ENCODE results near the gene WDR7.

WDR7 gene

DNA sequence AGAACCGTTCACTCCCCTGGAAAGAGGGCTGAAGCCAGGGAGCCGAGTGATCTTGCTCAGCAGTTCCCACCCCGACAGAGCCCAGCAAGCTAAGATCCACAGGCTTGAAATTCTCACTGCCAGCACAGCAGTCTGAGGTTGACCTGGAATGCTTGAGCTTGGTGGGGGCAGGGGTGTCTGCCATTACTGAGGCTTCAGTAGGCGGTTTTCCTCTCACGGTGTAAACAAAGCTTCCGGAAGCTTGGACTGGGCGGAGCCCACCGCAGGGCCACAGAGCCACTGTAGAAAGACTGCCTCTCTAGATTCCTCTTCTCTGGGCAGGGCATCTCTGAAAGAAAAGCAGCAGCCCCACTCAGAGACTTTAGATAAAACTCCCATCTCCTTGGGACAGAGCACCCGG, 180.8 kb downstream of the WDR7 start:
- no peak overlapping the region for H3K4me3 ChIP-seq (ENCODE audit: low read depth, low read length)
- TF ChIP-seq, protein P1, sequence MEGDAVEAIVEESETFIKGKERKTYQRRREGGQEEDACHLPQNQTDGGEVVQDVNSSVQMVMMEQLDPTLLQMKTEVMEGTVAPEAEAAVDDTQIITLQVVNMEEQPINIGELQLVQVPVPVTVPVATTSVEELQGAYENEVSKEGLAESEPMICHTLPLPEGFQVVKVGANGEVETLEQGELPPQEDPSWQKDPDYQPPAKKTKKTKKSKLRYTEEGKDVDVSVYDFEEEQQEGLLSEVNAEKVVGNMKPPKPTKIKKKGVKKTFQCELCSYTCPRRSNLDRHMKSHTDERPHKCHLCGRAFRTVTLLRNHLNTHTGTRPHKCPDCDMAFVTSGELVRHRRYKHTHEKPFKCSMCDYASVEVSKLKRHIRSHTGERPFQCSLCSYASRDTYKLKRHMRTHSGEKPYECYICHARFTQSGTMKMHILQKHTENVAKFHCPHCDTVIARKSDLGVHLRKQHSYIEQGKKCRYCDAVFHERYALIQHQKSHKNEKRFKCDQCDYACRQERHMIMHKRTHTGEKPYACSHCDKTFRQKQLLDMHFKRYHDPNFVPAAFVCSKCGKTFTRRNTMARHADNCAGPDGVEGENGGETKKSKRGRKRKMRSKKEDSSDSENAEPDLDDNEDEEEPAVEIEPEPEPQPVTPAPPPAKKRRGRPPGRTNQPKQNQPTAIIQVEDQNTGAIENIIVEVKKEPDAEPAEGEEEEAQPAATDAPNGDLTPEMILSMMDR (conservative IDR thresholded peaks at IDR 0.05; ENCODE audit: low read depth, low read length): no peak
- DNase-seq (ENCODE audit: low read depth): peak; percentile 91

GRCh38 chr18:56835331-56835730, 184.2 kb downstream of the WDR7 start:
- peak; percentile 50 for DNase-seq (ENCODE audit: low read depth)
- TF ChIP-seq, protein P1 (conservative IDR thresholded peaks at IDR 0.05; ENCODE audit: low read depth, low read length): no peak
- no peak overlapping the region for H3K4me3 ChIP-seq (ENCODE audit: low read depth, low read length)

DNA sequence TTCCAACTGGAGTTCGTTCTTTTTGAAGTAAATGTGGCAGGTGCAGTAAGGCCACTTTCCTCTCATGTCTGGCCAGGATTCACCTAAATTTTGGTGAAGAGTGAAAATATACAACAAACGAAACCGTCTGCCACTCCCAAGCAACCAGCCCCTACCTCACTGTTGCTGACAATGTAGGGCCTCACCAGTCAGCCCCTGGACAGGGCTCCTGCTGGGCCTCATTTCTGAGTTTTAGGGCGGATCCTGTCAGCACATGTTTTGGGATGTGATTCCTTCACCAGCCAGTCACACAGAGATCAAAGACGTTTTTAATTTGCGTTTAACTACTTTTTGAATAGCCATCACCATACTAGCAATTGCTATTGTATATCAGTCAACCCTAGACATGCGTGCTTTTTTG, 185.0 kb downstream of the WDR7 start:
- no peak overlapping the region for H3K4me3 ChIP-seq (ENCODE audit: low read depth, low read length)
- TF ChIP-seq, protein P1 (conservative IDR thresholded peaks at IDR 0.05; ENCODE audit: low read depth, low read length): no peak
- DNase-seq (ENCODE audit: low read depth): no peak

- H3K4me3 ChIP-seq (ENCODE audit: low read depth, low read length): no peak overlapping the region
- TF ChIP-seq, protein P1 (conservative IDR thresholded peaks at IDR 0.05; ENCODE audit: low read depth, low read length): no peak
- DNase-seq (ENCODE audit: low read depth): no peak
Measured at GRCh38 chr18:56841836-56842235, 190.7 kb downstream of the WDR7 start.

- H3K4me3 ChIP-seq (ENCODE audit: low read depth, low read length): no peak overlapping the region
- no peak for DNase-seq (ENCODE audit: low read depth)
- TF ChIP-seq, protein P1 (conservative IDR thresholded peaks at IDR 0.05; ENCODE audit: low read depth, low read length): no peak
Measured at GRCh38 chr18:56843241-56843640, 192.1 kb downstream of the WDR7 start.

- TF ChIP-seq, protein P1 (conservative IDR thresholded peaks at IDR 0.05; ENCODE audit: low read depth, low read length): no peak
- DNase-seq (ENCODE audit: low read depth): no peak
Measured at GRCh38 chr18:56844556-56844955, 193.4 kb downstream of the WDR7 start.

GRCh38 chr18:56851774-56852173, 200.6 kb downstream of the WDR7 start:
- DNase-seq (ENCODE audit: low read depth): no peak
- no peak overlapping the region for H3K4me3 ChIP-seq (ENCODE audit: low read depth, low read length)
- TF ChIP-seq, protein P1 (conservative IDR thresholded peaks at IDR 0.05; ENCODE audit: low read depth, low read length): no peak

More at GRCh38 chr18:56844556-56844955, 193.4 kb downstream of the WDR7 start:
- H3K4me3 ChIP-seq (ENCODE audit: low read depth, low read length): no peak overlapping the region

Measured in choroid plexus epithelial cell (primary cell).